HEK293 (cell line): ENCODE results near the gene SLIT1.

ENCODE experiments used
- CTCF ChIA-PET: fragments of 350-600 bp; formaldehyde crosslinking; extraction: SDS; loops from one replicate; lab custom pipeline; 2021; ENCODE audit warnings: antibody characterized with exemption; lab: Yijun Ruan, JAX
- POLR2A ChIA-PET: fragments of 300-600 bp; formaldehyde crosslinking; extraction: SDS; loops from one replicate; lab custom pipeline; 2020; ENCODE audit warnings: antibody characterized with exemption, inconsistent platforms; lab: Yijun Ruan, JAX
- H3K27ac ChIP-seq: fragments of 200-500 bp; sonication (Bioruptor generic); 2 replicates; pipeline ENCODE4 v1.5.1; 2014; ENCODE audit warnings: low read depth, low read length, control low read depth, inconsistent platforms; ENCODE audit errors: extremely low read depth
- H3K36me3 ChIP-seq, 2 experiments: fragments of 200-500 bp in 1 of 2; sonication (Bioruptor generic) in 1 of 2; 1 replicate in 1 of 2; 2 replicates in 1 of 2; pipeline ENCODE4 v1.5.1; 2014 to 2017; ENCODE audit warnings: inconsistent platforms in 2 of 2, low read length in 2 of 2; ENCODE audit not compliant: control insufficient read depth in 2 of 2, insufficient read depth in 1 of 2
- H3K4me1 ChIP-seq: fragments of 200-500 bp; sonication (Bioruptor generic); 2 replicates; pipeline ENCODE4 v1.5.1; 2014; ENCODE audit warnings: mild to moderate bottlenecking, low read length, inconsistent platforms; ENCODE audit not compliant: control insufficient read depth, insufficient read depth
- H3K4me3 ChIP-seq: 2 replicates; pipeline ENCODE4 v1.5.1; 2011; ENCODE audit warnings: low read depth, mild to moderate bottlenecking, control low read depth, low read length, moderate library complexity
- H3K9me3 ChIP-seq: fragments of 200-500 bp; sonication (Bioruptor generic); 2 replicates; pipeline ENCODE4 v1.5.1; 2014; ENCODE audit warnings: low read depth, low read length, inconsistent platforms; ENCODE audit not compliant: control insufficient read depth, insufficient read depth
- CTCF ChIP-seq: fragments of 450-650 bp; formaldehyde crosslinking; IDR thresholded peaks from 2 replicates; pipeline ENCODE4 v1.5.1; 2016; ENCODE audit warnings: missing biosample characterization, missing genetic modification characterization
- ELK4 ChIP-seq: IDR thresholded peaks from 2 replicates; pipeline ENCODE4 v1.6.1; 2011; ENCODE audit warnings: mild to moderate bottlenecking, low read depth, low read length, borderline replicate concordance
- KLF7 ChIP-seq: fragments of 450-650 bp; formaldehyde crosslinking; IDR thresholded peaks from 2 replicates; pipeline ENCODE4 v1.5.1; 2016; ENCODE audit warnings: missing biosample characterization, missing genetic modification characterization, borderline replicate concordance
- KLF8 ChIP-seq: fragments of 450-650 bp; formaldehyde crosslinking; IDR thresholded peaks from 2 replicates; pipeline ENCODE4 v1.5.1; 2016; ENCODE audit warnings: missing biosample characterization, missing genetic modification characterization
- MYNN ChIP-seq: fragments of 450-650 bp; formaldehyde crosslinking; IDR thresholded peaks from 2 replicates; pipeline ENCODE4 v1.5.1; 2016; ENCODE audit warnings: missing biosample characterization, missing genetic modification characterization, borderline replicate concordance
- PRDM4 ChIP-seq: fragments of 450-650 bp; formaldehyde crosslinking; IDR thresholded peaks from 2 replicates; pipeline ENCODE4 v1.5.1; 2017; ENCODE audit warnings: missing biosample characterization, missing genetic modification characterization
- REST ChIP-seq: fragments of 450-650 bp; formaldehyde crosslinking; IDR thresholded peaks from 2 replicates; pipeline ENCODE4 v1.5.1; 2016; ENCODE audit warnings: missing biosample characterization, missing genetic modification characterization
- ZBTB10 ChIP-seq: fragments of 450-650 bp; formaldehyde crosslinking; IDR thresholded peaks from 2 replicates; pipeline ENCODE4 v1.5.1; 2016; ENCODE audit warnings: missing biosample characterization, missing genetic modification characterization
- ZFHX2 ChIP-seq: fragments of 450-650 bp; formaldehyde crosslinking; conservative IDR thresholded peaks from 2 replicates; pipeline ENCODE4 v1.5.1; 2016; ENCODE audit warnings: missing biosample characterization, missing genetic modification characterization
- ZFP69B ChIP-seq: fragments of 450-650 bp; formaldehyde crosslinking; IDR thresholded peaks from 2 replicates; pipeline ENCODE4 v1.5.1; 2016; ENCODE audit warnings: missing biosample characterization, missing genetic modification characterization
- ZIC2 ChIP-seq: fragments of 450-650 bp; formaldehyde crosslinking; IDR thresholded peaks from 2 replicates; pipeline ENCODE4 v1.5.1; 2016; ENCODE audit warnings: missing biosample characterization, missing genetic modification characterization
- ZNF184 ChIP-seq: fragments of 450-650 bp; IDR thresholded peaks from 2 replicates; pipeline ENCODE4 v1.5.1; 2018; ENCODE audit warnings: missing biosample characterization, mild to moderate bottlenecking, missing genetic modification characterization
- ZNF19 ChIP-seq: fragments of 450-650 bp; formaldehyde crosslinking; IDR thresholded peaks from 2 replicates; pipeline ENCODE4; 2016; ENCODE audit warnings: missing biosample characterization, missing genetic modification characterization, low read depth
- ZNF202 ChIP-seq: fragments of 450-650 bp; formaldehyde crosslinking; IDR thresholded peaks from 2 replicates; pipeline ENCODE4 v1.5.1; 2016; ENCODE audit warnings: missing biosample characterization, missing genetic modification characterization, borderline replicate concordance
- ZNF221 ChIP-seq: fragments of 450-650 bp; formaldehyde crosslinking; IDR thresholded peaks from 2 replicates; pipeline ENCODE4 v1.5.1; 2017; ENCODE audit warnings: missing biosample characterization, missing genetic modification characterization, borderline replicate concordance
- ZNF274 ChIP-seq, 2 experiments: fragments of 200-500 bp in 1 of 2; fragments of 450-650 bp in 1 of 2; sonication (Bioruptor generic) in 1 of 2; formaldehyde crosslinking in 1 of 2; IDR thresholded peaks; 2 replicates each; pipeline versions ENCODE4 v1.5.1 to v1.6.1; 2014 to 2016; ENCODE audit warnings: borderline replicate concordance in 1 of 2, inconsistent platforms in 1 of 2, low read length in 1 of 2, missing biosample characterization in 1 of 2, missing genetic modification characterization in 1 of 2
- ZNF311 ChIP-seq: fragments of 450-650 bp; formaldehyde crosslinking; IDR thresholded peaks from 2 replicates; pipeline ENCODE4 v1.5.1; 2017; ENCODE audit warnings: missing biosample characterization, missing genetic modification characterization, borderline replicate concordance
- ZNF37A ChIP-seq: fragments of 450-650 bp; IDR thresholded peaks from 2 replicates; pipeline ENCODE4 v1.5.1; 2018; ENCODE audit warnings: missing biosample characterization, missing genetic modification characterization
- ZNF426 ChIP-seq: fragments of 450-650 bp; formaldehyde crosslinking; IDR thresholded peaks from 2 replicates; pipeline ENCODE4 v1.5.1; 2017; ENCODE audit warnings: missing biosample characterization, missing genetic modification characterization, mild to moderate bottlenecking, inconsistent platforms, moderate library complexity
- ZNF488 ChIP-seq: fragments of 450-650 bp; formaldehyde crosslinking; IDR thresholded peaks from 2 replicates; pipeline ENCODE4 v1.5.1; 2016; ENCODE audit warnings: missing biosample characterization, missing genetic modification characterization
- ZNF596 ChIP-seq: fragments of 450-650 bp; IDR thresholded peaks from 2 replicates; pipeline ENCODE4 v1.5.0; 2018; ENCODE audit warnings: missing biosample characterization, mild to moderate bottlenecking, missing genetic modification characterization, moderate library complexity
- ZNF76 ChIP-seq: fragments of 450-650 bp; formaldehyde crosslinking; IDR thresholded peaks from 2 replicates; pipeline ENCODE4; 2016; ENCODE audit warnings: low read depth, missing biosample characterization, missing genetic modification characterization, borderline replicate concordance
- ZNF785 ChIP-seq: fragments of 450-650 bp; formaldehyde crosslinking; IDR thresholded peaks from 2 replicates; pipeline ENCODE4 v1.5.1; 2016; ENCODE audit warnings: missing biosample characterization, missing genetic modification characterization

Gene SLIT1

GRCh38 chr10:97139651-97140048, 46.1 kb downstream of the SLIT1 start (continued):
- no peak for TF ChIP-seq ZBTB10 (tag by site-specific recombination)
- no peak for TF ChIP-seq ZNF785
- TF ChIP-seq ZNF202 (tag by site-specific recombination), result no peak
- no peak for TF ChIP-seq ZNF184 (tag by site-specific recombination)
- no peak for TF ChIP-seq KLF8 (tag by site-specific recombination)
- TF ChIP-seq ZNF426 (tag by site-specific recombination), result no peak

GRCh38 chr10:97138846-97139245, 46.9 kb downstream of the SLIT1 start:
- H3K9me3 ChIP-seq, result no peaks in the 10 kb centered on the region
- H3K27ac ChIP-seq, result no peak overlapping the region
- H3K4me1 ChIP-seq, result no peaks in the 10 kb centered on the region
- ChIA-PET POLR2A (no interaction called here), CTCF (interaction anchor here (0.9 to 1.6 kb wide), 3 partner anchors 21 to 71 kb away, joined by 3 read pairs; no protein-coding TSS in a partner anchor)
- no peak overlapping the region for H3K4me3 ChIP-seq
- no peaks in the 10 kb centered on the region for H3K36me3 ChIP-seq
- TF ChIP-seq ZFP69B, result no peak
- TF ChIP-seq ZIC2 (tag by site-specific recombination), result no peak
- TF ChIP-seq ZNF37A (tag by site-specific recombination), result no peak
- TF ChIP-seq KLF7, result no peak
- no peak for TF ChIP-seq MYNN (tag by site-specific recombination)
- no peak for TF ChIP-seq ZNF311 (tag by site-specific recombination)
- TF ChIP-seq ZNF488 (tag by site-specific recombination), result no peak
- no peak for TF ChIP-seq ZNF274 (IDR thresholded peaks at IDR 0.05; ENCODE audit: low read length)
- no peak for TF ChIP-seq ZNF274 (tag by site-specific recombination; IDR thresholded peaks at IDR 0.05; ENCODE audit: borderline replicate concordance)
- TF ChIP-seq ELK4, result no peak
- TF ChIP-seq CTCF, result no peak
- TF ChIP-seq ZNF596 (tag by site-specific recombination), result no peak
- TF ChIP-seq ZNF221, result no peak
- TF ChIP-seq ZFHX2 (tag by site-specific recombination), result no peak
- TF ChIP-seq ZNF19 (tag by site-specific recombination), result no peak
- TF ChIP-seq REST, result no peak
- TF ChIP-seq PRDM4 (tag by site-specific recombination), result no peak
- no peak for TF ChIP-seq ZNF76 (tag by site-specific recombination)
